Nephron progenitor cell (in vitro differentiated cells): ENCODE results near the gene ABI3.
A peak's percentile ranks its signal among the peaks of the same experiment; 100 is the strongest.
"Not testable (repeated sequence)": the region's sequence is repeated elsewhere in the genome, so short reads cannot be mapped to it uniquely, and the experiment has no call there.

Experiments
- DNase-seq: peaks from one replicate; pipeline ENCODE4 v3.0.0; 2021
- H3K27ac Mint-ChIP-seq: 2 replicates; pipeline ENCODE4 v1.8.0; 2021; ENCODE audit warnings: mild to moderate bottlenecking, moderate library complexity, mixed read lengths
- H3K27me3 Mint-ChIP-seq: 2 replicates; pipeline ENCODE4 v1.8.0; 2021; ENCODE audit warnings: mild to moderate bottlenecking, low read depth, mixed read lengths; ENCODE audit not compliant: poor library complexity
- H3K36me3 Mint-ChIP-seq: 2 replicates; pipeline ENCODE4 v1.8.0; 2021; ENCODE audit warnings: low read depth, mixed read lengths
- H3K4me1 Mint-ChIP-seq: 2 replicates; pipeline ENCODE4 v1.8.0; 2021; ENCODE audit warnings: mixed read lengths
- H3K4me3 Mint-ChIP-seq: 2 replicates; pipeline ENCODE4 v1.8.0; 2021; ENCODE audit warnings: mild to moderate bottlenecking, moderate library complexity, mixed read lengths
- H3K9me3 Mint-ChIP-seq: 2 replicates; pipeline ENCODE4 v1.8.0; 2021; ENCODE audit warnings: mild to moderate bottlenecking, moderate library complexity, mixed read lengths
- CTCF ChIP-seq: fragments of 200-600 bp; sonication (generic); IDR thresholded peaks from 2 replicates; pipeline ENCODE4 v1.5.0; 2021; ENCODE audit warnings: antibody characterized with exemption

ABI3 gene

GRCh38 chr17:49260011-49260816 is 49.7 kb downstream of the ABI3 start:
- no peaks in the 10 kb centered on the region for H3K9me3 Mint-ChIP-seq
- H3K4me3 Mint-ChIP-seq: peak overlapping the region; percentile 80
- DNase-seq: peak; percentile 74
- no peak overlapping the region for H3K27ac Mint-ChIP-seq
- peaks cover 35% of the 10 kb centered on the region for H3K4me1 Mint-ChIP-seq
- peaks cover 29% of the 10 kb centered on the region for H3K27me3 Mint-ChIP-seq
- H3K36me3 Mint-ChIP-seq: no peaks in the 10 kb centered on the region
- TF ChIP-seq CTCF: no peak

GRCh38 chr17:49260817-49261291 is 50.3 kb downstream of the ABI3 start:
- H3K27me3 Mint-ChIP-seq: peaks cover 29% of the 10 kb centered on the region
- TF ChIP-seq CTCF: no peak
- H3K27ac Mint-ChIP-seq: no peak overlapping the region
- DNase-seq: no peak
- H3K4me1 Mint-ChIP-seq: peaks cover 35% of the 10 kb centered on the region
- no peaks in the 10 kb centered on the region for H3K9me3 Mint-ChIP-seq
- no peaks in the 10 kb centered on the region for H3K36me3 Mint-ChIP-seq
- H3K4me3 Mint-ChIP-seq: peak overlapping the region; percentile 80

- DNase-seq, H3K27ac Mint-ChIP-seq, H3K36me3 Mint-ChIP-seq, H3K9me3 Mint-ChIP-seq: not testable (repeated sequence)
- Mint-ChIP-seq H3K4me3 (peak overlapping the region; percentile 80), H3K27me3 (peaks cover 32% of the 10 kb centered on the region), H3K4me1 (peaks cover 35% of the 10 kb centered on the region)
Measured at GRCh38 chr17:49261540-49261939, 51.0 kb downstream of the ABI3 start.

GRCh38 chr17:49266233-49266632 is 55.7 kb downstream of the ABI3 start:
- peaks cover 12% of the 10 kb centered on the region for H3K27me3 Mint-ChIP-seq
- H3K27ac Mint-ChIP-seq: no peak overlapping the region
- H3K9me3 Mint-ChIP-seq: no peaks in the 10 kb centered on the region

GRCh38 chr17:49267912-49268311 is 57.4 kb downstream of the ABI3 start:
- no peak for TF ChIP-seq CTCF
- Mint-ChIP-seq H3K4me3 (no peak overlapping the region), H3K27me3 (peaks cover 7% of the 10 kb centered on the region), H3K9me3 (no peaks in the 10 kb centered on the region), H3K4me1 (peaks cover 32% of the 10 kb centered on the region), H3K27ac (no peak overlapping the region), H3K36me3 (no peaks in the 10 kb centered on the region)
- DNase-seq: no peak

More at GRCh38 chr17:49266233-49266632, 55.7 kb downstream of the ABI3 start:
- Mint-ChIP-seq H3K4me3 (no peak overlapping the region), H3K4me1 (peaks cover 34% of the 10 kb centered on the region), H3K36me3 (no peaks in the 10 kb centered on the region)
- TF ChIP-seq CTCF: no peak
- no peak for DNase-seq

GRCh38 chr17:49269356-49269755 is 58.8 kb downstream of the ABI3 start:
- Mint-ChIP-seq H3K27me3 (peaks cover 4% of the 10 kb centered on the region), H3K27ac (peak overlapping the region; percentile 91), H3K4me3 (no peak overlapping the region), H3K4me1 (peaks cover 23% of the 10 kb centered on the region), H3K9me3 (no peaks in the 10 kb centered on the region), H3K36me3 (no peaks in the 10 kb centered on the region)
- DNase-seq: no peak
- TF ChIP-seq CTCF: no peak
